ENCODE data around the gene RAB6B.

Gene RAB6B

DNA sequence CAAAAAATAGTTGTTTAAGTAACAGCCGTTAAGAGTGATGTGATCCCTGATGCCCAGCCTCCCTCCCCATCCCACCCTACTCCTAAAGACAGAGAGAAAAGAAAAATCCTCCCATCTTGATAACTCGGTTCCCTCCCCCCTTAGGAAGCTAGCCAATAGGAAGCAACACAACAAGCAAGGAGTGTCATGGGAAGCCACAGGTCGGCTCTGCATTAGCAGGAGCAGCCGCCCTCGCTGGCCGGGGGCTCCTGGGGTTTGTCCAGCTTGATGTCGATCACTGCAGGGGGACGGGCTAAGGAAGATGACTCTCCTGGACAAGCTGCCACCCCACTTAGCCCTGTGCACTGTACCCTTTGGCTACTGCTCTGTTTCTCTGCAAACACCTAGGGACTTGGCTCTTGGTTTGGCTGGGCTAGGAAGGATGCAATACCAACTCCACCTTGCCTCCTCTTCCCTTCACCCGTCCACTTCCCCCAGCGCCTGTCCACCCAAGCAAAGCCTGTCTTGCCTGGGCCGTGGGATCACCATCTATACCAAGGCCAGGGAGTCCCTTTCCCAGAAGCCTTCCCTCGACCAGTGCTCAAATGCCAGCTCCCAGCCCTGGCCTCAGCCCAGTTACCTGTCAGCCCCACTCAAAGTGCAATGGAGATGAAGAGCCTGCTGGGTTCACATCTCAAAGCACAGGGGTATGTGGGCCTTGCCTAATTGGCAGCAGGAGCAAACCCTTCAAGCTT is 66.9 kb downstream of the RAB6B start:
- H3K4me3 ChIP-seq (replicated peaks; ENCODE audit: low read depth, low read length): no peak overlapping the region
- TF ChIP-seq, protein P1, sequence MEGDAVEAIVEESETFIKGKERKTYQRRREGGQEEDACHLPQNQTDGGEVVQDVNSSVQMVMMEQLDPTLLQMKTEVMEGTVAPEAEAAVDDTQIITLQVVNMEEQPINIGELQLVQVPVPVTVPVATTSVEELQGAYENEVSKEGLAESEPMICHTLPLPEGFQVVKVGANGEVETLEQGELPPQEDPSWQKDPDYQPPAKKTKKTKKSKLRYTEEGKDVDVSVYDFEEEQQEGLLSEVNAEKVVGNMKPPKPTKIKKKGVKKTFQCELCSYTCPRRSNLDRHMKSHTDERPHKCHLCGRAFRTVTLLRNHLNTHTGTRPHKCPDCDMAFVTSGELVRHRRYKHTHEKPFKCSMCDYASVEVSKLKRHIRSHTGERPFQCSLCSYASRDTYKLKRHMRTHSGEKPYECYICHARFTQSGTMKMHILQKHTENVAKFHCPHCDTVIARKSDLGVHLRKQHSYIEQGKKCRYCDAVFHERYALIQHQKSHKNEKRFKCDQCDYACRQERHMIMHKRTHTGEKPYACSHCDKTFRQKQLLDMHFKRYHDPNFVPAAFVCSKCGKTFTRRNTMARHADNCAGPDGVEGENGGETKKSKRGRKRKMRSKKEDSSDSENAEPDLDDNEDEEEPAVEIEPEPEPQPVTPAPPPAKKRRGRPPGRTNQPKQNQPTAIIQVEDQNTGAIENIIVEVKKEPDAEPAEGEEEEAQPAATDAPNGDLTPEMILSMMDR (IDR thresholded peaks at IDR 0.05; ENCODE audit: low read depth, low read length, missing control alignments): no peak
- no peak for DNase-seq (ENCODE audit: extremely low read depth, low read depth)

DNA sequence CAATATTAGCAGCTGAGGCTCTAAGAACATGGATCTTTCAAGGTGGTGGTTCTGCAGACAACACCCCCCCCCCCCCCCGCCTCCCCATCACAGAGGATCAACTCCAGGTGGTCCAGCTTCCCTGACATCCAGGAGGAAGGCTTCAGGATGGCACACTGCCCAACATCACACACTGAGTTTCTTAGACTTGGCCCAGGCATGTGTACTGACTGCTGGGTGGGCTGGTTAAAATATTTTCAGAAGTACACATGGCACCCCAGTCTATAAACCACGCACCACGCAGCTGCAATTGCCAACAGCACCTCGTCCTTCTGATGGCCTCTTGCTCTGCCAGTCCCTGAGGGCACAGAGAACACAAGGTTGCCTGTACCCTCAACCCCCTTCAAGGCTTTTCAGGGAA is 68.0 kb downstream of the RAB6B start:
- H3K4me3 ChIP-seq (replicated peaks; ENCODE audit: low read depth, low read length): no peak overlapping the region
- TF ChIP-seq, protein P1 (IDR thresholded peaks at IDR 0.05; ENCODE audit: low read depth, low read length, missing control alignments): no peak
- no peak for DNase-seq (ENCODE audit: extremely low read depth, low read depth)

DNA sequence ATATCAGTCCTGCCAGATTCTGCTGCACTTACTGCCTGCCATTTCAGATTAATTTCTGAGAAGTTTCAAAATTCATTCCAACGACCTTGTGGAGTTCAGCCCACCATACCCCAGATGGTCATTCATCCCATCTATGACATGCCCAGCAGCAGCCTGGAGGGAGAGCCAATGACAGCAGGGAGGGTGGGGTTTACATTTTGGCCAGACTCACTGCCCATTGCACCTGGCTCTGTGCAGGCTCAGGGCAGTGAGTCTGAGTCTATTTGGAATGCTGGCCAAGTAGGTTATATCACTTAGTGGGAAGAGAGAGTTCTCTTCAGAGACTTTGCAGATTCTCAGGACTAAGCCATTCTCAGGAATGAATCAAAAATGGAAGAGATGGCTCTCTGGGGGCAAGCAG is 68.5 kb downstream of the RAB6B start:
- no peak overlapping the region for H3K4me3 ChIP-seq (replicated peaks; ENCODE audit: low read depth, low read length)
- DNase-seq (ENCODE audit: extremely low read depth, low read depth): no peak
- TF ChIP-seq, protein P1 (IDR thresholded peaks at IDR 0.05; ENCODE audit: low read depth, low read length, missing control alignments): no peak

DNA sequence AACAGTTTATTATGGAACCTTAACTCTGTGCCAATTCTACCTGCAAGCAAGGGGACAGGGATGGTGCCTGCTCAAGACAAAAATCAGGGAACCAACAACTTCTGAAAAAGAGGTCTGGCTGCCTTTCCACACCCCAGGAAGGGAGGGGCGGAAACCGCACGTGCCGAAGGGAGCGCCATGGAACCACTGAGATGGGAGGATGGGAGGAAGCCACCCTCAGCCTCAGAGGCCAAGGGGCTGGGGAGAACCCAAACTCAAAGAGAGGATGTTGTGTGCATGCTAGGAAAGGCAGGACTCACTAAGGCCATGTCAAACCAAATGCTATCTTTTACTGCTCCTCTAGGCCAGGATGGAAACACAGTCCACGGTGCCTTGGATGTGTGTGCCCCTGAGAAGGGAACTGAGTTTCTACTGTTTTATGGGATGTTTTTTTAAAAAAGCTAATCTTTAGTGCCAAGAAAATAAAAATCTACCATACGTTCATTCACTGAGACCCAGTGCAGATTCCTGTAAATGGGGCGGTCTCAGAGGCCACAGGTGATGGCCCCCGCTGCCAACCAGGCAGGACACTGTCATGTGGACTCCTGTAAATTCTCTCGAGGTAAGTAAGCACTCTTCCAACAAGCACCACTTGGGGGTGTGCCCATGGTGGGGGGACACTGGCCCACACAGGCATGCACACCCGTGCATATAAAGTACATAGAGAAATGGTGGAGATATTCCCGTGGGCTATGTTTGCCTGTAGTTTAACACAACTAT is 69.5 kb downstream of the RAB6B start:
- DNase-seq (ENCODE audit: extremely low read depth, low read depth): no peak
- TF ChIP-seq, protein P1 (IDR thresholded peaks at IDR 0.05; ENCODE audit: low read depth, low read length, missing control alignments): no peak
- H3K4me3 ChIP-seq (replicated peaks; ENCODE audit: low read depth, low read length): no peak overlapping the region

DNA sequence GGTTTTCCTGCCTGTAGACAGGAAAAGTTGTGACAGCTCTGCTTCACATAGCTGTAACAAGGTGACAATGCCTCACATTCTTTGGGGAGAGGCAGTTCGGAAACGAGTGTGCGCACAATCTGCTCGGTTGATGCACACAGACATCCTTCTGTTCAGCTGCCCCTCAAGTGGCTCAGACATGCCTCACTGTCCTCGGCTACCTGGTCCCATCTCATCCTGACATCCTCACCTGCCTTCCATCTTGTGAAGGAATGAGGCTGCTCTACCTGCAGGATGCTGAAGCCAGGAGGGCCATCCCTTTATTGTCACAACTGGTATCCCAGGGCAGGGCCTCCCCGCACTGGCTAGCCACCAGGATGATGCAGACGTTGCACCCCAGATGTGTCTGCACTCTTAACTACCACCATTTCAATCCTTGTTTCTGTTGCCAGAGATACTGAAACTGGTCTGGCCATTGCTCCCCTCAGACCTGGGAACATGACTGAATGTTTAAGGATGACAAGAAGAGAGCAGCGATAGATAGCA is 70.7 kb downstream of the RAB6B start:
- no peak for DNase-seq (ENCODE audit: extremely low read depth, low read depth)
- TF ChIP-seq, protein P1 (IDR thresholded peaks at IDR 0.05; ENCODE audit: low read depth, low read length, missing control alignments): no peak
- H3K4me3 ChIP-seq (replicated peaks; ENCODE audit: low read depth, low read length): no peak overlapping the region

DNA sequence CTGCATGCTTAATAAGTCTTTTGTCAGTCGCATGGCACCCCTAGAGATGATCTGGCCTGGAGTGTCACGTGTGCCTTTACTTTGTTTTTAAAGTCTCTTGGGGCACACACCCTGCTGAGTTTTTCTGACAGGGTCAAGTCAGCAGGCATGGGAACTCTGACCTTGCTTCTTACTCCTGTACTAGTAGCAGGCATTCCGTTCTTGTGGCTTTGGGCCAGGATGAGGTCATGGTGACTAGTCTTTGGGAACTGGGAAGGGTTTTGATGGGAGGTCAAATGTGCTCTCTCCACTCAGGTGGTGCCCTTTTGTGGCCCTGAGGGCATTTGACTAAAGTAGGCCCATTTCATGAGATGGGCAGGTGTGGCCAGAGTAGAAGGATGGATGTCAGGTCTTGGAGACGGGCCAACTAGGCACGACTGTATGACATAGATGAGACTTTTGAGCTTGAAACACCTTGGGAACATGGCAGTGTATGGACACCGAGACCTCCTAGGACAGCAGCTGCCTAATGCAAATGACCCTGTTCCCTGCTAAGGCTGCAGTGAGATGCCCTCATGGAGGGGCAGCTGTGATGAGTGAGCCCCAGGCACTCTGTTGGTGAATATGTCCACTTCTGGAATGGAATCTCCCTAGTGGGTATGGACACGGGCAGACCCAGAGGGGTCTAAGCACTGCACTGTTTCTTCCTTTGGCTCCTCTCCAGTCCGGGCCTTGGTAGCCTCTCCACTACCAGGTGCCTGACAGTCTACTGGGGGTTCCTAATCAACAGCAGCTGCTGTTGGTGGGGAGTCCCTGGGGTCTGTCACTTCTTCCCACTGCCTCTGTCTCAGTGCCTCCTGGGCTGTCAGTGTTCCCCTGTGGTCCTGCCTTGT is 73.7 kb downstream of the RAB6B start:
- H3K4me3 ChIP-seq (replicated peaks; ENCODE audit: low read depth, low read length): no peak overlapping the region
- DNase-seq (ENCODE audit: extremely low read depth, low read depth): peak; percentile 35
- TF ChIP-seq, protein P1 (IDR thresholded peaks at IDR 0.05; ENCODE audit: low read depth, low read length, missing control alignments): peak; percentile 23

Data from HFF-Myc (cell line).